Kidney (tissue), 14 donors: ENCODE data around the gene NRGN. TPM values are rescaled to one million over a fixed set of nuclear protein-coding genes. Genes with fewer than 3 reads are reported as not detected.

ENCODE experiments used
- DNase-seq, 5 donors: peaks; one replicate each; pipeline ENCODE4 v3.0.0-alpha.2; 2013 to 2020
- FAIRE-seq: peaks from 2 replicates; lab custom pipeline; 2012; peaks lifted over from hg19 to GRCh38; lab: Jason Lieb, UNC
- H3K27ac ChIP-seq, 2 donors: one replicate each; pipeline ENCODE4 v1.7.0; 2013; ENCODE audit warnings: low read depth in 2 of 2, low read length in 2 of 2, inconsistent platforms in 1 of 2
- H3K27me3 ChIP-seq: one replicate; pipeline ENCODE4 v1.7.1; 2013; ENCODE audit warnings: low read length, inconsistent platforms; ENCODE audit not compliant: control insufficient read depth, insufficient read depth
- H3K36me3 ChIP-seq, 3 donors: one replicate each; pipeline versions ENCODE4 v1.7.0 to v1.7.1; 2013; ENCODE audit warnings: low read length in 3 of 3, control low read depth in 1 of 3, inconsistent platforms in 1 of 3; ENCODE audit not compliant: insufficient read depth in 3 of 3, control insufficient read depth in 2 of 3
- H3K4me1 ChIP-seq, 3 donors: one replicate each; pipeline versions ENCODE4 v1.7.0 to v1.7.1; 2013; ENCODE audit warnings: low read length in 3 of 3, inconsistent platforms in 1 of 3, low read depth in 1 of 3; ENCODE audit not compliant: control insufficient read depth in 2 of 3, insufficient read depth in 2 of 3
- H3K4me3 ChIP-seq, 3 donors: one replicate each; pipeline versions ENCODE4 v1.7.0 to v1.8.1; 2013; ENCODE audit warnings: low read length in 3 of 3, control low read depth in 1 of 3, inconsistent platforms in 1 of 3
- H3K9ac ChIP-seq, 3 donors: one replicate each; pipeline versions ENCODE4 v1.7.0 to v1.7.1; 2013; ENCODE audit warnings: low read length in 3 of 3, control low read depth in 1 of 3, inconsistent platforms in 1 of 3
- H3K9me3 ChIP-seq, 3 donors: one replicate each; pipeline versions ENCODE4 v1.7.0 to v1.7.1; 2013; ENCODE audit warnings: low read length in 3 of 3, control low read depth in 1 of 3, inconsistent platforms in 1 of 3; ENCODE audit not compliant: control insufficient read depth in 2 of 3, insufficient read depth in 1 of 3
- intact Hi-C: fragments of 100-400 bp; cut with DNase I; formaldehyde crosslinking; loops from one replicate; pipeline ENCODE4 v1.11.1; 2022
- polyA plus RNA-seq: library from polyadenylated mRNA; stranded (reverse); fragments of 350-450 nt; fragmentation: Illumina TruSeq; extraction: RNeasy Lipid Tissue Mini Kit (QIAGEN cat#74804); gene quantifications from one replicate; pipeline ENCODE4 v1.2.3, GENCODE V29; 2014; ENCODE audit warnings: low read depth, low replicate concordance; ENCODE audit not compliant: insufficient read depth
- total RNA-seq: library from RNA; stranded (reverse); fragmentation: NEBNext Ultra II Directional; extraction: Animal tissue kit (Norgen Biotek cat#: 25700); gene quantifications from one replicate; pipeline ENCODE4 v1.2.1, GENCODE V29; 2021
- TF ChIP-seq, protein P1 (sequence below): IDR thresholded peaks from 3 replicates; pipeline ENCODE4 v1.5.1; 2012; ENCODE audit warnings: mild to moderate bottlenecking, moderate library complexity, borderline replicate concordance; ENCODE audit not compliant: insufficient read depth; ENCODE audit errors: extremely low read depth
- donor health status: control.
- donor health status: control.
- donor health status: control.
- donor health status: control.
- donor health status: control.
- donor health status: DM: yes; HTN: yes; CAD: no.
- donor health status: Normal renal cell carcinoma (clear cell type).

NRGN gene
- total and polyA plus RNA-seq, 2 donors from 2014 or later, result 17.9 to 55.9 TPM

DNA sequence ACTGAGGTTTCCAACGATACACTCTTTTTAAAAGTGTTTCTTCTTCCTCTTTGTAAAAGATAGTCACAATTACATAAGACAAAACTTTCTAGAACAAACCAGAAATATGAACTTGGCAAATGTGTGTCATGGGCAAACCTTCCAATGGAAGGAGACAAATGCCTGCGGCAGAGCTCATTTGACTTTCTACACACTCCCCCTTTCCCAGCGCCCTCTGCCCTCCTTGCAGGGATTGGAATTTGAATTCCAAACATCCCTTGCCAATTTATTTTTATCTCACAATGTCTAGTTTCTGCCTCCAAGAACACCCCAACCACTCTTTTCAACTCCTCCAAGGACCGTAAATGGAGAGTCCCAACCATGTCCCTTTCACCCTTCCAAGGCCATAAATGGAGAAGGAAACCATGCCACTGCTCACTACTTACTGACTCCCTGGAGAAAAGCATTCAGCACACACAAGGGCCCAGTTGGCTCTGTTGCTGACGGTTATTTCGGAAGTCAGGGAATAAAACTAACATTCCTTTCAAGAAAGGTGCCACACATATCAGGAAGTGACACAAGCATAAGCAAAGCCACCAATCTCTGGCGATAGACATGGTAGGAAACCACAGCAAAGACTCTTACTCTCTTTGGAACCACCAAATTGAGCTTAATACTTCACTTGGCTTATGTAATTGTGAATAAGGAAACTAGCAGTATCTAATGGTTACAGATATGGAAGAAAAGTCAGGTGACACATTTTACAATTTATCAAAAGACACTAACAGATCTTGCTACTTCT lies 37.3 kb downstream of the NRGN start:
- H3K4me1 ChIP-seq, result no peaks in the 10 kb centered on the region
- H3K9ac ChIP-seq, result no peak overlapping the region
- no peaks in the 10 kb centered on the region for H3K27me3 ChIP-seq
- no peak for DNase-seq
- no peak overlapping the region for H3K4me3 ChIP-seq
- peaks cover 0 to 2% (median under 1%) of the 10 kb centered on the region in 3 donors for H3K36me3 ChIP-seq
- intact Hi-C loops, result no loop called here
- no peaks in the 10 kb centered on the region for H3K9me3 ChIP-seq
- TF ChIP-seq, protein P1, sequence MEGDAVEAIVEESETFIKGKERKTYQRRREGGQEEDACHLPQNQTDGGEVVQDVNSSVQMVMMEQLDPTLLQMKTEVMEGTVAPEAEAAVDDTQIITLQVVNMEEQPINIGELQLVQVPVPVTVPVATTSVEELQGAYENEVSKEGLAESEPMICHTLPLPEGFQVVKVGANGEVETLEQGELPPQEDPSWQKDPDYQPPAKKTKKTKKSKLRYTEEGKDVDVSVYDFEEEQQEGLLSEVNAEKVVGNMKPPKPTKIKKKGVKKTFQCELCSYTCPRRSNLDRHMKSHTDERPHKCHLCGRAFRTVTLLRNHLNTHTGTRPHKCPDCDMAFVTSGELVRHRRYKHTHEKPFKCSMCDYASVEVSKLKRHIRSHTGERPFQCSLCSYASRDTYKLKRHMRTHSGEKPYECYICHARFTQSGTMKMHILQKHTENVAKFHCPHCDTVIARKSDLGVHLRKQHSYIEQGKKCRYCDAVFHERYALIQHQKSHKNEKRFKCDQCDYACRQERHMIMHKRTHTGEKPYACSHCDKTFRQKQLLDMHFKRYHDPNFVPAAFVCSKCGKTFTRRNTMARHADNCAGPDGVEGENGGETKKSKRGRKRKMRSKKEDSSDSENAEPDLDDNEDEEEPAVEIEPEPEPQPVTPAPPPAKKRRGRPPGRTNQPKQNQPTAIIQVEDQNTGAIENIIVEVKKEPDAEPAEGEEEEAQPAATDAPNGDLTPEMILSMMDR, result no peak
- no peak overlapping the region for H3K27ac ChIP-seq
- FAIRE-seq, result no peak

DNA sequence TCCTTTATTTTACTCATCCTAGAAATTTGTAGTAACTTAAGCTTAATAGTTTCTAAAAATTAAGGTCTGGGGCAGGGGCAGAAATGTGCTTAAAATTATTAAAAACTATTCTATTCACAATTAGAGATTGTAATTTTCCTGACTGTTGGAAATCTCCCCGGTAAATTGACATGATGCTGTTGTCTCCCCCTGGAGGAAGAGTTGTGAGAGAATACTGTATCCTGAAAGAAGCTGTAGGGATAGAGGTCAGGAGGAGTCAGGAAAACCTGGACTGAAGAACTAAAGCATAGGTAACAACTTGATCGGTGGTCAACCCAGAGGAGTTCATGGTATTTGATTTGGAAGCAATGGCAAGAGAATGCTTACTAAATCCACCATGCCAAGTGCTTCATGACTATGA lies 38.5 kb downstream of the NRGN start:
- no peaks in the 10 kb centered on the region for H3K4me1 ChIP-seq
- no peaks in the 10 kb centered on the region for H3K36me3 ChIP-seq
- no peak overlapping the region for H3K9ac ChIP-seq
- DNase-seq (no peak), FAIRE-seq (no peak)
- no peak overlapping the region for H3K4me3 ChIP-seq
- H3K27ac ChIP-seq, result no peak overlapping the region
- no peaks in the 10 kb centered on the region for H3K27me3 ChIP-seq
- TF ChIP-seq, protein P1, result no peak
- no peaks in the 10 kb centered on the region for H3K9me3 ChIP-seq
- intact Hi-C loops, result no loop called here

DNA sequence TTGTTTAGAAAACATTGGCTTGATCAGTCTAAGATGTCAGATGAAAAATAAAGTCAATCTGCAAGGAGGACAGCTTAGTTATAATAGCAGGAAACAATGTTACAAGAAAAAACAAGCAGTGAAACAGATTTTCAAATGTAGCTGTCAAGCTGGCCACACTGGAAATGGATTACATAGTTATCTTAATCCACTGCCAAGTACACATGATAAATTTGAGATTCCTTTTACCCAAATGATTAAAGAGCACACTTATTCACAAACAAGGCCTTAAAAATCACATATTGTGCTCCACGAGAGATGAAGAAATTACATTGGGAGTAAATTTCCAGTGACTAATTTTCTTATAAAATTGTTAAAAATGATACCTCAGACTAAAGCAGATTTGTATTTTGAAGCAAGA lies 39.8 kb downstream of the NRGN start:
- Histone ChIP-seq H3K4me3 (no peak overlapping the region), H3K27me3 (no peaks in the 10 kb centered on the region), H3K9me3 (no peaks in the 10 kb centered on the region), H3K27ac (no peak overlapping the region), H3K9ac (no peak overlapping the region), H3K36me3 (no peaks in the 10 kb centered on the region), H3K4me1 (no peaks in the 10 kb centered on the region)
- FAIRE-seq (no peak), DNase-seq (no peak)
- TF ChIP-seq, protein P1, result no peak
- intact Hi-C loops, result no loop called here
